ENCODE measurements around the gene AP1S1. TPM values are rescaled to one million over a fixed set of nuclear protein-coding genes. Genes with fewer than 3 reads are reported as not detected.

Gene AP1S1
- total RNA-seq, 6 experiments from 2014 or later, result 24.0 to 56.5 (median 26.4) TPM

- no peak for ATAC-seq
- H3K9me3 ChIP-seq, result no peaks in the 10 kb centered on the region
- no peak overlapping the region for H3K4me3 ChIP-seq
- peaks cover 0 to 19% of the 10 kb centered on the region in 2 donors for H3K27me3 ChIP-seq
- no peak for DNase-seq
- H3K4me1 ChIP-seq, result peaks cover 0 to 20% (median 0%) of the 10 kb centered on the region in 4 donors
- 4% methylated on average over 48 of the region's 92 CpGs for WGBS (ENCODE audit: insufficient coverage, low coverage, low lambda C conversion rate, missing lambda C conversion rate)
- no peak overlapping the region for H3K27ac ChIP-seq
- intact Hi-C loops (cut with DNase I), result loop anchor here in 1 of 2 donors (10.0 kb wide), 1 partner anchor 121 kb away; no protein-coding TSS in a partner anchor
- H3K36me3 ChIP-seq, result no peaks in the 10 kb centered on the region
- TF ChIP-seq, protein P1, sequence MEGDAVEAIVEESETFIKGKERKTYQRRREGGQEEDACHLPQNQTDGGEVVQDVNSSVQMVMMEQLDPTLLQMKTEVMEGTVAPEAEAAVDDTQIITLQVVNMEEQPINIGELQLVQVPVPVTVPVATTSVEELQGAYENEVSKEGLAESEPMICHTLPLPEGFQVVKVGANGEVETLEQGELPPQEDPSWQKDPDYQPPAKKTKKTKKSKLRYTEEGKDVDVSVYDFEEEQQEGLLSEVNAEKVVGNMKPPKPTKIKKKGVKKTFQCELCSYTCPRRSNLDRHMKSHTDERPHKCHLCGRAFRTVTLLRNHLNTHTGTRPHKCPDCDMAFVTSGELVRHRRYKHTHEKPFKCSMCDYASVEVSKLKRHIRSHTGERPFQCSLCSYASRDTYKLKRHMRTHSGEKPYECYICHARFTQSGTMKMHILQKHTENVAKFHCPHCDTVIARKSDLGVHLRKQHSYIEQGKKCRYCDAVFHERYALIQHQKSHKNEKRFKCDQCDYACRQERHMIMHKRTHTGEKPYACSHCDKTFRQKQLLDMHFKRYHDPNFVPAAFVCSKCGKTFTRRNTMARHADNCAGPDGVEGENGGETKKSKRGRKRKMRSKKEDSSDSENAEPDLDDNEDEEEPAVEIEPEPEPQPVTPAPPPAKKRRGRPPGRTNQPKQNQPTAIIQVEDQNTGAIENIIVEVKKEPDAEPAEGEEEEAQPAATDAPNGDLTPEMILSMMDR (IDR thresholded peaks at IDR 0.05), result no peak
- TF ChIP-seq POLR2A (IDR thresholded peaks at IDR 0.05), result no peak
These were observed 9.2 kb downstream of the AP1S1 start for GRCh38 chr7:101163279-101164070.

- no peaks in the 10 kb centered on the region for H3K36me3 ChIP-seq
- no peak for TF ChIP-seq POLR2A (IDR thresholded peaks at IDR 0.05)
- TF ChIP-seq, protein P1 (IDR thresholded peaks at IDR 0.05), result no peak
- peak; percentile 14 to 48 (median 26) for ATAC-seq
- no peak overlapping the region for H3K27ac ChIP-seq
- H3K27me3 ChIP-seq, result peaks cover 0 to 19% of the 10 kb centered on the region in 2 donors
- H3K4me1 ChIP-seq, result peaks cover 0 to 20% (median 0%) of the 10 kb centered on the region in 4 donors
- peak in 1 of 3 donors; percentile 46 for DNase-seq
- no peaks in the 10 kb centered on the region for H3K9me3 ChIP-seq
- intact Hi-C loops (cut with DNase I), result loop anchor here in 1 of 2 donors (10.0 kb wide), 1 partner anchor 121 kb away; no protein-coding TSS in a partner anchor
- WGBS (ENCODE audit: insufficient coverage, low coverage, low lambda C conversion rate, missing lambda C conversion rate), result 4% methylated on average over 15 of the region's 75 CpGs
- H3K4me3 ChIP-seq, result no peak overlapping the region
These were observed 10.0 kb downstream of the AP1S1 start for GRCh38 chr7:101164071-101164840.

DNA sequence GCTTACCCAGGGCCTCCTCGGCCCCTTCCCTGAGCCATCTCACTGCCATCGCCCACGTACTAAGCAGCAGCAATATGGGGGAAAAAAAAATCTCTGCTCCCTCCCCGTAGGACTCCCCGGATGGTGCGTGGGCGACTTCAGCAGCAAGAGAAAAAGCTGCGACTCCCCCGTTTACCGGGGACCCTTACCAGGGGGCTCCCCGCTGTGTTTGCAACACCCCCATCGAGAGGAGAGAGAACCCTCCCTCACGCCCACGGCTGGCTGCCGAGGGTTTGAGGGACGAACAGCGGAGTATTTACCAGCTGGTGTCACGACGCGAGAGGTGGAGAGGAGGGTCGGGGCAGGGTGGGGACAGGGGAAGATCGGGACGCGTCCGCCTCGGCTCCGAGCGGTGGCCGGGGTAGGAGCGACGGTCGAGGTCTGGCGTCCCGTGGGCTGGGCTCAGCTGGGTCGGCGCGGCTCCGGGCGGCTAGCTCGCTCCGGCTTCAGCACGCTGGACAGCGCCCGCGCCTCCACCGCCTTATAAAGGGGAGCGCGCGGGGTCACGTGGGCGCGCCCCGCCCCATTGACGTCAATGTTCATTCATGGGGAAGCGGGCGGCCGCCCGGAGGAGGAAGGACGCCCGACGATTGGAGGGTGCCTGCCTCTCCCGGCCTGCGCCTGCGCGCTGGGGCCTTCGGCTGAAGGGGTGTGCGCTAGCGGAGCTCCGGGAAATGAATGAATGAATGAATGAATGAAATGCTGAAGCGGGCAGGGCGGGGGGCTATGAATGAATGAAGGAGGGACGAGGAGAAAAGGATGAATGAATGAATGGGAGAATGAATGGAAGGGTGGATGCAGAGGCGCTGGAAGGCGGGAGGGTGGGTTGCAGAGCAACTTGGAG is 11.0 kb downstream of the AP1S1 start, which contains the start of gene VGF:
Gene VGF (minus strand): TSS at position 495 of the 883 bp plus-strand sequence. CDS start 726 bp downstream, outside the sequence.
- H3K27me3 ChIP-seq, result peaks cover 0 to 19% of the 10 kb centered on the region in 2 donors
- WGBS (ENCODE audit: insufficient coverage, low coverage, low lambda C conversion rate, missing lambda C conversion rate), result 2% methylated on average over 34 of the region's 74 CpGs

More for the DNA sequence above, 11.0 kb downstream of the AP1S1 start, which contains the start of gene VGF:
- ATAC-seq, result peak; percentile 85 to 95 (median 90)
- Histone ChIP-seq H3K36me3 (no peaks in the 10 kb centered on the region), H3K4me1 (peaks cover 0 to 20% (median 0%) of the 10 kb centered on the region in 4 donors), H3K27ac (no peak within 1 kb of the TSS), H3K9me3 (no peaks in the 10 kb centered on the region), H3K4me3 (no peak within 1 kb of the TSS)
- DNase-seq, result peak; percentile 90 to 92 (median 91)
- intact Hi-C loops (cut with DNase I), result loop anchor here in 1 of 2 donors (10.0 kb wide), 1 partner anchor 119 kb away; no protein-coding TSS in a partner anchor
- no peak for TF ChIP-seq POLR2A (IDR thresholded peaks at IDR 0.05)
- TF ChIP-seq, protein P1 (IDR thresholded peaks at IDR 0.05), result no peak

Measured in right lobe of liver (tissue), 6 donors.